NCI-H2081 treated with DMSO at 0.1 percent for 48 hours (cell line): ENCODE data around the gene ASPM.
"Not testable (repeated sequence)": the region's sequence is repeated elsewhere in the genome, so short reads cannot be mapped to it uniquely, and the experiment has no call there.

Experiments used
- DNase-seq: peaks from one replicate; lab custom pipeline; 2025; lab: John Stamatoyannopoulos, UW

The ASPM gene

GRCh38 chr1:197145446-197146024, 934 bp downstream of the ASPM start:
- no peak for DNase-seq

- no peak for DNase-seq
Measured at GRCh38 chr1:197144570-197145325, 1.7 kb downstream of the ASPM start.

- no peak for DNase-seq
Measured at GRCh38 chr1:197143276-197143675, 3.2 kb downstream of the ASPM start.

DNA sequence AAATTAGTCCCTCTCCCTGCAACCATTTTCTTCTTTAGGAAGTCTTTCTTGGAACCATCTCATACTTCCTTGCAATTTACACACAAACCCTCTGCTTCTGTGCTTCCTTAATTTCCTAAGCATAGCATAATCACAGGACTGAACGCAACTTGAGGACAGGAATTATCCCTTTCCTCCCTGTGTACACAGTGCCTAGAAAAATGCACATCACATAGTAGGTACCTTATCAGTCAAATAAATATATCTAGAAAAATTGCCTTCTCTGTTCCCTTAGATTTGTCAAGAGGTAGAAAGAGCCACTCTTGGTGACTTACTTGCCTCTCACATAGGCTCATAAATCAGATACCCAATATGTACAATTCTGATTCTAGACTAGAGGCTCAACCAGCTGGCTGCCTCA, 4.9 kb downstream of the ASPM start:
- DNase-seq: no peak

GRCh38 chr1:197140121-197140520, 6.3 kb downstream of the ASPM start:
- DNase-seq: no peak

- DNase-seq: no peak
Measured at GRCh38 chr1:197139169-197139568, 7.3 kb downstream of the ASPM start.

GRCh38 chr1:197137322-197137721, 9.1 kb downstream of the ASPM start:
- no peak for DNase-seq

GRCh38 chr1:197130677-197131304, 15.7 kb downstream of the ASPM start:
- no peak for DNase-seq

DNA sequence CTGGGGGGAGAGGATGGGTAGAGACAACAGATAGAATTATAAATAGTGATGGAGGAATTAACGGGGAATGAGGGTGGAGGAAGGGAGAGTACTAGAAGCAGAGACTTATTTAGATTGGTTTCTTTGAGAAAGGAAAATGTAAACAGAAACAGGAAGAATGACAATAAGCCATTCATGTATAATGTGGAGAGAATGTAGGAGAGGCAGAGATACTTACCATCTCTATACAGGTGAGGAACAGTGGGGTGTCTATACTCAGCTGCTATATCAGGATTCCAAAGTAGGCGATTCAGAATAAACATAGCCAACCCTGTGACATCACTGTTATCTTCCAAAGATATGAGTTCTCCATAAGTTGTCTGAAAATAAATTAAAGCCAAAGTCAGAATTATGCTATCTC, 16.8 kb downstream of the ASPM start:
- DNase-seq: no peak

GRCh38 chr1:197127246-197127912, 19.1 kb downstream of the ASPM start:
- no peak for DNase-seq

GRCh38 chr1:197126691-197127090, 19.8 kb downstream of the ASPM start:
- DNase-seq: no peak

DNA sequence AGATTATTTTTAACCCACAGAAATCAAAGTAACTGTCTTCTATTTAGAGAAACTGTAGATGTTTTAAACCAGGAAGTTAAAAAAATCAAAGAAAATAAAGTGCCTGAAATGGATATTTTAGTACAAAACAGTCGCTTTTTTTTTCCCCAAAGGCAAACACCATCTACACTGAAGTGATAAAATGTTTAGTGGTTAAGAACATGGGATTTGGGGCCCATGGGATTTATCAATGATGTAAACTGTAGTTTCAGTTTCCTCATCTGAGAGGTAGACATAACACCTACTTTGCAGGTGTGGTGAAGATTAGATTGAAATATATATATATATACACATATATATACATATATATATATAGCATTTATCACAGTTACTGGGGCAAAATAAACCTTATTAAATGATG, 22.1 kb downstream of the ASPM start:
- DNase-seq: no peak

GRCh38 chr1:197116156-197116555, 30.3 kb downstream of the ASPM start:
- no peak for DNase-seq

GRCh38 chr1:197106869-197107268, 39.6 kb downstream of the ASPM start:
- DNase-seq: no peak

- no peak for DNase-seq
Measured at GRCh38 chr1:197103300-197103699, 43.2 kb downstream of the ASPM start.

GRCh38 chr1:197101978-197102377, 44.5 kb downstream of the ASPM start:
- DNase-seq: no peak

DNA sequence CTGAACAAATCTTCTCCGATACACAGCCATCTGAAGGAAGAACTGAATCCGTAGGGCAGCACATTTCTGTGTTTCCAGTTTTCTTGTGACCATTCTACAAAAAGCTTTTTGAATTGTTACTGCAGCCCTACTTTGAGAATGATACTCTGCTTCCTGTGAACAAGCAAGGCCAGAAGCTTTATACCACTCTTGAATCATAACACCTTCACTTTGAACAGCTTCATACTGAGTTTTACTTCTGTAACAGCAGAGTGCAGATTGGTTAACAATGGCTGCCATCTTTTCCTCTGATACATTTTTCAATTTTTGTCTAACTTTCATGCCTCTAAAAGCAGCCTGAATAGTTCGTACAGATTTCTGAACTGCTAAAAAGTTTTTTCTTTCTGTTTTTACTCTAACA, 45.8 kb downstream of the ASPM start:
- DNase-seq: no peak

GRCh38 chr1:197099444-197099843, 47.0 kb downstream of the ASPM start:
- DNase-seq: no peak

DNA sequence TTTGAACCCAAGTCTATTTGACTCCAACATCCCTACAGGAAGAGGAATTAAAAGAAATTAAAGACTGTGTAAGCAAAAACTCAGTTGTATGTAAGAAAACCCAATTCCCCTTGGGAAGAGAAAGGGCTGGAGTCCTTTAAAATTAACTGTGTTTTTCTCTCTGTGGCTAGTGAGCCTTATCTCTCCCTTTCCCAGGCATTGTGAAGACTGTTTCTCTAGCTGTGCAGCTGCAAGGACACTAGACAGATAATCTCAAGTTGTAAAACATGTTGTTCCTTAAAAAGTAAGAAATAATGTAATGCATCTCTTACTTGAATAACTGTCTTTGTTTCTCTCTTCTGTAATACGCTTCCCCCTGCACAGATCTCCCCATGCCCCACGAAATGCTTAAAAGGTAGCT, 49.5 kb downstream of the ASPM start:
- DNase-seq: not testable (repeated sequence)

DNA sequence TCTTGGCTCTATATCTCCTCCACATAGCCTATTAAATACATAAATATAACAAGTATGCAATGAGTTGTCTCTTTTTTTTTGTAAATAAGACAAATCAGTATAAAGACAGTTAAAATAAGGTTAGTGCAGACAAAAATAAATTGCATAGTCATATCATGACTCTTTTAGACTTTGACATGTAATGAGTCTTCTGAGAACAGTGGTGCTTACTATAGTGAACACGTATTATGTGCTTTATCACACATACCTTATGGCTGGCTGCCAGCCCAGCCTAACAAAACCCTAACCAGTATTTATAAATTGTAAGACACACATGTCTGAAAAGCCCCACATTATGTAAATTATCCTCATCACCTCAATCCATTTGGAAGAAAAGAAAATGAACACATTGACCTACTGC, 50.3 kb downstream of the ASPM start:
- DNase-seq: no peak

- DNase-seq: no peak
Measured at GRCh38 chr1:197093226-197093885, 53.1 kb downstream of the ASPM start.

DNA sequence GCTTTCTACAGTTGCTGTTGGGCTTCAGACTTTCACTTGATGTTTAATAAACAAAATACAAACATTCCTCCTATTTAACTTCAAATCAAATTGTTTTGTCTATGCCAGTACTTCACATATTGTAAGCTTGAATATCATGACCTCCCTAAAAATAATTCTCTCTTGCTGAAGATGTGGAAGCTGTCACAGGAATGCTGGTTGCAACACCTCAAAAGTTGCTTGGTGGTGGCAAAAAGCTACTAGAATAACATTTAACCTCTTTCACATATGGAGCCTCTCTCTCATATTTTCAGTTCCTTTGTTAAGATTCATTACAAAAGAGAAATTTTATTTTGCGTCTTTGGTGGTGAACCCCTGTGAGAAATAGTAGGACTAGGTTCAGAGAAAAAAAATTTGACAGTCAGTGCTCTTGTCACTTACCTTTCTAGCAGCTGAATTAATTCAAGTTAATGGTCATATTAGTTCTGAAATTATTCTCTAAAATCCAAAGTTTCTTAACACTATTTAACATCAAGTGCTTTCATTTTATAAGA, 53.9 kb downstream of the ASPM start:
- no peak for DNase-seq
